ENCODE data around the gene EP300. TPM values are rescaled to one million over a fixed set of nuclear protein-coding genes. Genes with fewer than 3 reads are reported as not detected.

The EP300 gene
- total and polyA plus RNA-seq, 2 of the 8 experiments (the other 6 are each of a cell fraction or from before 2014, with no cell fraction given) = 39.5 to 109 TPM

DNA sequence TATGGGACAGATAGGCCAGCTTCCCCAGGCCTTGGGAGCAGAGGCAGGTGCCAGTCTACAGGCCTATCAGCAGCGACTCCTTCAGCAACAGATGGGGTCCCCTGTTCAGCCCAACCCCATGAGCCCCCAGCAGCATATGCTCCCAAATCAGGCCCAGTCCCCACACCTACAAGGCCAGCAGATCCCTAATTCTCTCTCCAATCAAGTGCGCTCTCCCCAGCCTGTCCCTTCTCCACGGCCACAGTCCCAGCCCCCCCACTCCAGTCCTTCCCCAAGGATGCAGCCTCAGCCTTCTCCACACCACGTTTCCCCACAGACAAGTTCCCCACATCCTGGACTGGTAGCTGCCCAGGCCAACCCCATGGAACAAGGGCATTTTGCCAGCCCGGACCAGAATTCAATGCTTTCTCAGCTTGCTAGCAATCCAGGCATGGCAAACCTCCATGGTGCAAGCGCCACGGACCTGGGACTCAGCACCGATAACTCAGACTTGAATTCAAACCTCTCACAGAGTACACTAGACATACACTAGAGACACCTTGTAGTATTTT is 86.1 kb downstream of the EP300 start:
- H3K9me3 ChIP-seq (ENCODE audit: insufficient read depth in 2 of 2, low read depth in 1 of 2, low read length in 1 of 2) = no peaks in the 10 kb centered on the region
- H3K56ac ChIP-seq (replicated peaks; ENCODE audit: insufficient read length, low read depth, low read length) = no peak overlapping the region
- peaks cover 5 to 9% of the 10 kb centered on the region in 2 experiments for H4K20me1 ChIP-seq (replicated peaks in 1 of 2; ENCODE audit: control insufficient read depth in 1 of 2, insufficient read depth in 2 of 2, low read length in 2 of 2)
- no peak overlapping the region for H3K4me3 ChIP-seq (ENCODE audit: extremely low read depth in 1 of 4, insufficient read depth in 2 of 4, low read depth in 3 of 4, low read length in 4 of 4)
- DNase-seq (ENCODE audit: low read depth in 1 of 2, low spot score in 2 of 2) = peak in 1 of 2 experiments; percentile 35
- H3K23ac ChIP-seq (ENCODE audit: insufficient read length) = no peak overlapping the region
- H2BK15ac ChIP-seq (ENCODE audit: low read length) = no peak overlapping the region
- H2AK5ac ChIP-seq (ENCODE audit: low read depth, low read length) = no peak overlapping the region
- no peaks in the 10 kb centered on the region for H3K23me2 ChIP-seq (ENCODE audit: low read depth, low read length)
- ChIA-PET CTCF (ENCODE audit: partially characterized antibody) (no interaction called here), POLR2A (ENCODE audit: partially characterized antibody) (no interaction called here)
- no peaks in the 10 kb centered on the region for H3K79me2 ChIP-seq (ENCODE audit: control insufficient read depth in 1 of 2, insufficient read depth in 2 of 2, low read length in 2 of 2)
- H2BK5ac ChIP-seq (ENCODE audit: low read depth, low read length) = no peak overlapping the region
- H2BK120ac ChIP-seq (replicated peaks; ENCODE audit: low read depth, low read length) = no peak overlapping the region
- no peak overlapping the region for H3K9ac ChIP-seq (replicated peaks in 1 of 4; ENCODE audit: extremely low read depth in 1 of 4, low read depth in 3 of 4, low read length in 3 of 4)
- H2AFZ ChIP-seq (ENCODE audit: low read length) = no peak overlapping the region
- WGBS, 2 experiments (ENCODE audit: extremely low coverage in 1 of 2, insufficient coverage in 1 of 2, insufficient read length in 1 of 2, insufficient replicate concordance in 2 of 2, low coverage in 1 of 2, low lambda C conversion rate in 2 of 2, missing lambda C conversion rate in 1 of 2) = 92% methylated on average over 8 of the region's 8 CpGs; no CpG with 5 or more reads in 1 of the 2 experiments
- no peak overlapping the region for H3K14ac ChIP-seq (ENCODE audit: insufficient read length)
- H4K5ac ChIP-seq (ENCODE audit: insufficient read length, low read depth, low read length) = no peak overlapping the region
- no peak overlapping the region; the same call in 1 of the 2 replicates for H4K8ac ChIP-seq (ENCODE audit: extremely low read depth, insufficient read depth, low read length)
- no peak overlapping the region for H3K27ac ChIP-seq (ENCODE audit: low read depth, low read length)
- H4K91ac ChIP-seq (replicated peaks; ENCODE audit: insufficient read length, low read length) = no peak overlapping the region
- H3K4ac ChIP-seq (replicated peaks; ENCODE audit: insufficient read length, low read depth, low read length) = no peak overlapping the region
- no peaks in the 10 kb centered on the region; the same call in 1 of the 2 replicates for H3K79me1 ChIP-seq (ENCODE audit: low read depth, low read length)
- TF ChIP-seq BRCA1 (IDR thresholded peaks at IDR 0.05; ENCODE audit: low read depth, low read length) (no peak), POLR2AphosphoS5 (IDR thresholded peaks at IDR 0.05; ENCODE audit: low read depth, low read length) (peak; percentile 37; the same call in 1 of the 2 replicates)
- no peak overlapping the region for H2BK20ac ChIP-seq (ENCODE audit: low read length)
- no peaks in the 10 kb centered on the region for H3K27me3 ChIP-seq (replicated peaks in 1 of 4; ENCODE audit: control insufficient read depth in 3 of 4, extremely low read depth in 1 of 4, insufficient read depth in 3 of 4, low read length in 3 of 4)
- H2BK12ac ChIP-seq (ENCODE audit: low read depth, low read length) = no peak overlapping the region
- H3K4me1 ChIP-seq (replicated peaks in 1 of 4; ENCODE audit: control insufficient read depth in 3 of 4, insufficient read depth in 4 of 4, low read length in 3 of 4) = peaks cover 0 to 5% (median under 1%) of the 10 kb centered on the region in 4 experiments; a peak in 1 of 7 replicates
- FAIRE-seq = no peak
- peaks cover 36 to 68% (median 45%) of the 10 kb centered on the region in 4 experiments for H3K36me3 ChIP-seq (ENCODE audit: control insufficient read depth in 2 of 4, insufficient read depth in 4 of 4, low read length in 3 of 4)
- H3K18ac ChIP-seq (ENCODE audit: extremely low read depth, low read length) = no peak overlapping the region
- no peak overlapping the region for H3K4me2 ChIP-seq (ENCODE audit: insufficient read depth in 1 of 2, low read depth in 2 of 2, low read length in 2 of 2)
